HCEC 1CT (cell line): ENCODE data around the gene DIDO1.

ENCODE experiments used
- DNase-seq: peaks from one replicate; pipeline ENCODE4 v3.0.0-alpha.2; 2017

Gene DIDO1

GRCh38 chr20:62846166-62846890, 80.0 kb downstream of the DIDO1 start:
- no peak for DNase-seq

GRCh38 chr20:62845416-62846160, 80.7 kb downstream of the DIDO1 start:
- no peak for DNase-seq

GRCh38 chr20:62844182-62844581, 82.1 kb downstream of the DIDO1 start:
- DNase-seq = no peak

GRCh38 chr20:62843656-62844055, 82.6 kb downstream of the DIDO1 start:
- DNase-seq = no peak

- no peak for DNase-seq
These were observed 84.5 kb downstream of the DIDO1 start for GRCh38 chr20:62841705-62842212.

- DNase-seq = no peak
These were observed 85.8 kb downstream of the DIDO1 start for GRCh38 chr20:62840244-62841197.

GRCh38 chr20:62839816-62840215, 86.5 kb downstream of the DIDO1 start:
- DNase-seq = no peak

GRCh38 chr20:62839261-62839660, 87.0 kb downstream of the DIDO1 start:
- no peak for DNase-seq

GRCh38 chr20:62838128-62838891, 88.0 kb downstream of the DIDO1 start:
- DNase-seq = no peak

GRCh38 chr20:62837790-62838127, 88.5 kb downstream of the DIDO1 start:
- DNase-seq = no peak

- DNase-seq = no peak
These were observed 89.3 kb downstream of the DIDO1 start for GRCh38 chr20:62836967-62837490.

- no peak for DNase-seq
These were observed 90.1 kb downstream of the DIDO1 start for GRCh38 chr20:62835931-62836861.

GRCh38 chr20:62834967-62835730, 91.2 kb downstream of the DIDO1 start:
- no peak for DNase-seq

GRCh38 chr20:62832951-62833391, 93.3 kb downstream of the DIDO1 start:
- no peak for DNase-seq

GRCh38 chr20:62832212-62832922, 93.9 kb downstream of the DIDO1 start:
- DNase-seq = no peak

- DNase-seq = no peak
These were observed 94.5 kb downstream of the DIDO1 start for GRCh38 chr20:62831854-62832211.

- no peak for DNase-seq
These were observed 94.9 kb downstream of the DIDO1 start for GRCh38 chr20:62831361-62831788.

- no peak for DNase-seq
These were observed 95.5 kb downstream of the DIDO1 start for GRCh38 chr20:62830821-62831220.

GRCh38 chr20:62830251-62830650, 96.1 kb downstream of the DIDO1 start:
- DNase-seq = no peak
